Activated naive CD4-positive, alpha-beta T cell treated with anti-CD3 and anti-CD28 coated beads, Interleukin-2, amount 50 U/mL, for 24 hours (primary cell): ENCODE results near the gene CYP4A22.
"Not testable (repeated sequence)": the region's sequence is repeated elsewhere in the genome, so short reads cannot be mapped to it uniquely, and the experiment has no call there.

ENCODE experiments used
- H3K27ac Mint-ChIP-seq: one replicate; pipeline ENCODE4 v1.8.0; 2021; ENCODE audit warnings: mild to moderate bottlenecking, mixed read lengths
- H3K27me3 Mint-ChIP-seq: one replicate; pipeline ENCODE4 v1.8.0; 2021; ENCODE audit warnings: mixed read lengths
- H3K36me3 Mint-ChIP-seq: one replicate; pipeline ENCODE4 v1.8.0; 2021; ENCODE audit warnings: mixed read lengths
- H3K4me1 Mint-ChIP-seq: one replicate; pipeline ENCODE4 v1.8.0; 2021; ENCODE audit warnings: mixed read lengths
- H3K4me3 Mint-ChIP-seq: one replicate; pipeline ENCODE4 v1.8.0; 2021; ENCODE audit warnings: mild to moderate bottlenecking, mixed read lengths
- H3K9me3 Mint-ChIP-seq: one replicate; pipeline ENCODE4 v1.8.0; 2021; ENCODE audit warnings: mixed read lengths

Gene CYP4A22

GRCh38 chr1:47188791-47189785 is 51.8 kb downstream of the CYP4A22 start:
- Mint-ChIP-seq H3K4me3 (no peak overlapping the region), H3K36me3 (no peaks in the 10 kb centered on the region), H3K27me3 (peaks cover 1% of the 10 kb centered on the region), H3K27ac (no peak overlapping the region), H3K4me1 (no peaks in the 10 kb centered on the region), H3K9me3 (no peaks in the 10 kb centered on the region)

GRCh38 chr1:47189844-47190508 is 52.7 kb downstream of the CYP4A22 start, which contains the start of gene PDZK1IP1:
Gene PDZK1IP1, minus strand, starts transcription at chr1:47190036. Its CDS starts 104 bp downstream, at chr1:47189932.
- Mint-ChIP-seq H3K27ac (no peak within 1 kb of the TSS), H3K4me3 (no peak within 1 kb of the TSS), H3K36me3 (no peaks in the 10 kb centered on the region), H3K4me1 (no peaks in the 10 kb centered on the region), H3K27me3 (peaks cover 1% of the 10 kb centered on the region), H3K9me3 (no peaks in the 10 kb centered on the region)

- no peaks in the 10 kb centered on the region for H3K4me1 Mint-ChIP-seq
- H3K36me3 Mint-ChIP-seq, result no peaks in the 10 kb centered on the region
- no peak overlapping the region for H3K27ac Mint-ChIP-seq
Observed at GRCh38 chr1:47190509-47190855, 53.2 kb downstream of the CYP4A22 start.

GRCh38 chr1:47190857-47191256 is 53.6 kb downstream of the CYP4A22 start:
- Mint-ChIP-seq H3K4me3 (no peak overlapping the region), H3K27me3 (peaks cover 1% of the 10 kb centered on the region), H3K27ac (no peak overlapping the region), H3K36me3 (no peaks in the 10 kb centered on the region), H3K9me3 (no peaks in the 10 kb centered on the region), H3K4me1 (no peaks in the 10 kb centered on the region)

More at GRCh38 chr1:47190509-47190855, 53.2 kb downstream of the CYP4A22 start:
- H3K4me3 Mint-ChIP-seq, result no peak overlapping the region
- no peaks in the 10 kb centered on the region for H3K9me3 Mint-ChIP-seq
- peaks cover 1% of the 10 kb centered on the region for H3K27me3 Mint-ChIP-seq

- H3K36me3 Mint-ChIP-seq, result no peaks in the 10 kb centered on the region
- no peaks in the 10 kb centered on the region for H3K4me1 Mint-ChIP-seq
- peaks cover 1% of the 10 kb centered on the region for H3K27me3 Mint-ChIP-seq
- no peak overlapping the region for H3K27ac Mint-ChIP-seq
- H3K9me3 Mint-ChIP-seq, result no peaks in the 10 kb centered on the region
- no peak overlapping the region for H3K4me3 Mint-ChIP-seq
Observed at GRCh38 chr1:47191940-47192457, 54.8 kb downstream of the CYP4A22 start.

GRCh38 chr1:47192458-47193384 is 55.5 kb downstream of the CYP4A22 start:
- no peaks in the 10 kb centered on the region for H3K4me1 Mint-ChIP-seq
- H3K4me3 Mint-ChIP-seq, result no peak overlapping the region
- H3K27ac Mint-ChIP-seq, result no peak overlapping the region
- peaks cover 2% of the 10 kb centered on the region for H3K27me3 Mint-ChIP-seq
- H3K9me3 Mint-ChIP-seq, result no peaks in the 10 kb centered on the region
- H3K36me3 Mint-ChIP-seq, result no peaks in the 10 kb centered on the region

GRCh38 chr1:47193496-47193895 is 56.3 kb downstream of the CYP4A22 start:
- not testable (repeated sequence) for H3K36me3 Mint-ChIP-seq, H3K27ac Mint-ChIP-seq

GRCh38 chr1:47194311-47194710 is 57.1 kb downstream of the CYP4A22 start:
- H3K27ac Mint-ChIP-seq, result no peak overlapping the region
- H3K36me3 Mint-ChIP-seq, result no peaks in the 10 kb centered on the region
- peaks cover 16% of the 10 kb centered on the region for H3K27me3 Mint-ChIP-seq

More at GRCh38 chr1:47193496-47193895, 56.3 kb downstream of the CYP4A22 start:
- H3K4me3 Mint-ChIP-seq, H3K27me3 Mint-ChIP-seq, H3K4me1 Mint-ChIP-seq, H3K9me3 Mint-ChIP-seq: not testable (repeated sequence)

GRCh38 chr1:47195981-47196380 is 58.7 kb downstream of the CYP4A22 start:
- not testable (repeated sequence) for H3K27ac Mint-ChIP-seq
- peaks cover 24% of the 10 kb centered on the region for H3K27me3 Mint-ChIP-seq

More at GRCh38 chr1:47194311-47194710, 57.1 kb downstream of the CYP4A22 start:
- Mint-ChIP-seq H3K4me3 (no peak overlapping the region), H3K9me3 (no peaks in the 10 kb centered on the region), H3K4me1 (no peaks in the 10 kb centered on the region)

GRCh38 chr1:47196622-47197021 is 59.4 kb downstream of the CYP4A22 start:
- Mint-ChIP-seq H3K4me3 (no peak overlapping the region), H3K9me3 (no peaks in the 10 kb centered on the region), H3K27ac (no peak overlapping the region), H3K27me3 (peaks cover 26% of the 10 kb centered on the region), H3K4me1 (no peaks in the 10 kb centered on the region), H3K36me3 (no peaks in the 10 kb centered on the region)

More at GRCh38 chr1:47195981-47196380, 58.7 kb downstream of the CYP4A22 start:
- H3K4me1 Mint-ChIP-seq, H3K9me3 Mint-ChIP-seq, H3K36me3 Mint-ChIP-seq, H3K4me3 Mint-ChIP-seq: not testable (repeated sequence)

GRCh38 chr1:47198214-47198613 is 61.0 kb downstream of the CYP4A22 start:
- H3K9me3 Mint-ChIP-seq, result no peaks in the 10 kb centered on the region
- H3K4me3 Mint-ChIP-seq, result no peak overlapping the region
- no peaks in the 10 kb centered on the region for H3K4me1 Mint-ChIP-seq
- no peak overlapping the region for H3K27ac Mint-ChIP-seq
- H3K27me3 Mint-ChIP-seq, result peaks cover 26% of the 10 kb centered on the region
- no peaks in the 10 kb centered on the region for H3K36me3 Mint-ChIP-seq
